AG04450 (cell line): Measurements from ENCODE around the gene DENND1C. TPM values are rescaled to one million over a fixed set of nuclear protein-coding genes. Genes with fewer than 3 reads are reported as not detected.
"Not testable (repeated sequence)": the region's sequence is repeated elsewhere in the genome, so short reads cannot be mapped to it uniquely, and the experiment has no call there.

Experiments used
- CTCF ChIA-PET: fragments of 300-600, 350-600 bp; formaldehyde crosslinking; extraction: SDS; loops from one replicate; lab custom pipeline; 2022; ENCODE audit warnings: antibody characterized with exemption, inconsistent platforms; lab: Charles Lee
- POLR2A ChIA-PET: fragments of 350-600 bp; formaldehyde crosslinking; extraction: SDS; loops from one replicate; lab custom pipeline; 2021; ENCODE audit warnings: antibody characterized with exemption, inconsistent platforms; lab: Yijun Ruan, JAX
- DNase-seq: peaks from one replicate; pipeline ENCODE4 v3.0.0-alpha.2; 2011; ENCODE audit warnings: low read depth, low spot score
- H3K27ac ChIP-seq: one replicate; pipeline ENCODE4 v1.5.1; 2012; ENCODE audit warnings: low read depth, low read length, control low read depth
- H3K27me3 ChIP-seq: one replicate; pipeline ENCODE4 v1.6.0; 2012; ENCODE audit warnings: low read length; ENCODE audit not compliant: control insufficient read depth, insufficient read depth
- H3K4me3 ChIP-seq: 2 replicates; pipeline ENCODE4 v1.5.1; 2011; ENCODE audit warnings: mild to moderate bottlenecking, low read depth, low read length, control low read depth
- H3K9me3 ChIP-seq: 2 replicates; pipeline ENCODE4 v1.5.1; 2012; ENCODE audit warnings: low read length; ENCODE audit not compliant: control insufficient read depth, insufficient read depth
- polyA plus RNA-seq: library from polyadenylated mRNA; depleted of rRNA; stranded (reverse); fragments of >200 nt; gene quantifications from 2 replicates; pipeline ENCODE4 v1.2.3, GENCODE V29; 2011
- TF ChIP-seq, protein P1 (sequence below): IDR thresholded peaks from 2 replicates; pipeline ENCODE4 v1.5.1; 2011; ENCODE audit warnings: low read depth, low read length, control low read depth, inconsistent platforms

The DENND1C gene
- polyA plus RNA-seq, 1 experiment = not detected

DNA sequence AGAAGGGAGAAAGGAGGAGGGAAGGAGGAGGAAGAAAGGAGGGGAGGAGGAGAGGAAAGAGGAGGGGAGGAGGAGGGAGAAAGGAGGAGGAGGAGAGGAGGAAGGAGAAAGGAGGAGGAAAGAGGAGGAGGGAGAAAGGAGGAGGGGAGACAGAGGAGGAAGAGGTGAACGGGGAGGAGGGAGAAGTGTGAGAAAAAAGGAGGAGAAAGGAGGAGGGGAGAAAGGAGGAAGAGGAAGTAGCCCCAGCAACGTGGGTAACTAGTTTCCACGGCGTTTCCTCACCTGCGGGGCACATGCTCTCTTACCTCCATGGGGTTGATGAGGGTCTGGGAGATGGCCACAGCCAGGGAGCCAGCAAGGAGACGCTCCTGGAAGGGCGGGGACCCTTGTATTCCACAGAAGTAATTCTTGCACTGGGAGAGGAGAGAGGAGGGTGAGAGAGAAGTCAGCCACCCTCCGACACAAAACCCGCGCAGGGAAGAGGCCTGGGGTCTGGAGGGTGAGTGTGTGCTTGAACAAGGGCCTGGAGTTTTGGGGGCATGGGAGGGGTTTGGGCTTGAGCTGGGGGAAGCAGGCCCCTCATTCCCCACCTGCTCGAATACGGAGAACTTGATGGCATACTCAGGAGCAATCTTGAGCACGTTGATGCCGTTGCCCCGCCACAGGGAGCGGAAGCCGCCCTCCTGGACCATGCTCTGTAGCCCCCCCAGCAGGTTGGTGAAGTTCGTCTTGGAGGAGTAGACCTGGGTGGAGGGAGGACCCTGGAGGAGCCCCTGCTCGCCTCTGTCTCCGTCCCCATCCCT lies 52.0 kb downstream of the DENND1C start:
- H3K27me3 ChIP-seq = peaks cover 3% of the 10 kb centered on the region
- no peak for DNase-seq
- no peak overlapping the region for H3K4me3 ChIP-seq
- ChIA-PET POLR2A (no interaction called here), CTCF (no interaction called here)
- TF ChIP-seq, protein P1, sequence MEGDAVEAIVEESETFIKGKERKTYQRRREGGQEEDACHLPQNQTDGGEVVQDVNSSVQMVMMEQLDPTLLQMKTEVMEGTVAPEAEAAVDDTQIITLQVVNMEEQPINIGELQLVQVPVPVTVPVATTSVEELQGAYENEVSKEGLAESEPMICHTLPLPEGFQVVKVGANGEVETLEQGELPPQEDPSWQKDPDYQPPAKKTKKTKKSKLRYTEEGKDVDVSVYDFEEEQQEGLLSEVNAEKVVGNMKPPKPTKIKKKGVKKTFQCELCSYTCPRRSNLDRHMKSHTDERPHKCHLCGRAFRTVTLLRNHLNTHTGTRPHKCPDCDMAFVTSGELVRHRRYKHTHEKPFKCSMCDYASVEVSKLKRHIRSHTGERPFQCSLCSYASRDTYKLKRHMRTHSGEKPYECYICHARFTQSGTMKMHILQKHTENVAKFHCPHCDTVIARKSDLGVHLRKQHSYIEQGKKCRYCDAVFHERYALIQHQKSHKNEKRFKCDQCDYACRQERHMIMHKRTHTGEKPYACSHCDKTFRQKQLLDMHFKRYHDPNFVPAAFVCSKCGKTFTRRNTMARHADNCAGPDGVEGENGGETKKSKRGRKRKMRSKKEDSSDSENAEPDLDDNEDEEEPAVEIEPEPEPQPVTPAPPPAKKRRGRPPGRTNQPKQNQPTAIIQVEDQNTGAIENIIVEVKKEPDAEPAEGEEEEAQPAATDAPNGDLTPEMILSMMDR = no peak
- no peak overlapping the region for H3K27ac ChIP-seq
- H3K9me3 ChIP-seq = peaks cover 11% of the 10 kb centered on the region

DNA sequence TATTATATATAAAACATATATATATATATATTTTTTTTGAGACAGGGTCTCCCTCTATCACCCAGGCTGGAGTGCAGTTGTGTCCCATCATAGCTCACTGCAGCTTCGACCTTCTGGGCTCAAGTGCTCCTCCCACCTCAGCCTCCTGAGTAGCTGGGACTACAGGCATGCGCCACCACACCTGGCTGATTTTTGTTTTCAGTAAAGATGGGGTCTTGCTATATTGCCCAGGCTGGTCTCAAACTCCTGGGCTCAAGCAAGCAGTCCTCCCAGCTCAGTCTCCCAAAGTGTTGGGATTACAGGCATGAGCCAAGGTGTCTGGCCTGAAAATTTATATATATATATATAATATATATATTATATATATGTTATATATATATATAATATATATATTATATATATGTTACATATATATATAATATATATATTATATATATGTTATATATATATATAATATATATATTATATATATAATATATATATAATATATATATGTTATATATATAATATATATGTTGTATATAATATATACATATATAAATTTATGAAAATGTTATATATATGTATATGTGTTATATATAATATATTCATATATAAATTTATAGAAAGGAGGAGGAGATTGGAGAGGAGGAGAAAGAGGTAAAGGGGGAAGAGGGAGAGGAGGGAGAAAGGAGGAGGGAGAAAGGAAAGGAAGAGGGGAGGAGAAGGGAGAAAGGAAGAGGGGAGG lies 52.7 kb downstream of the DENND1C start:
- H3K9me3 ChIP-seq = peaks cover 11% of the 10 kb centered on the region
- H3K27ac ChIP-seq, H3K4me3 ChIP-seq, POLR2A ChIA-PET, H3K27me3 ChIP-seq, DNase-seq, CTCF ChIA-PET: not testable (repeated sequence)

DNA sequence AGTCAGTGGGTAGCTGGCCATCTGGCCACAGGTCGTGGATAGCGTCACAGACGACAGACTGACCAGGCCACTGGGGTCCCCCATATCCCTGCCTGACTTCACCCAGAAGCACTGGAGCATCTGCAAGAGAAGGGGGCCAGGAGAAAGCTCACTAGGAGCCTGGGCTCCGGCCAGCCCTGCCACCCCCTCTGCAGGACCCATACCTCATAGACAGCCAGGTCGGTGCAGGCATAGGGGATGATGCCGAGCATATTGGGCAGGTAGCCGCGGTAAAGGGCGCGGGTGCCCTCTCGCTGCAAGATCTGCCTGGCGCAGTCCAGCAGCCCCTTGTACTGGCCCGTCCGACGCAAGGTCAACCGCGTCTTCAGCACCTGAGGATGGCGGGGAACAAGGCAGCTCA lies 54.5 kb downstream of the DENND1C start:
- Histone ChIP-seq H3K4me3 (no peak overlapping the region), H3K27ac (no peak overlapping the region), H3K9me3 (peaks cover 11% of the 10 kb centered on the region), H3K27me3 (peaks cover 3% of the 10 kb centered on the region)
- POLR2A ChIA-PET = no interaction called here
- no peak for DNase-seq
- TF ChIP-seq, protein P1 = no peak
- CTCF ChIA-PET = no interaction called here

DNA sequence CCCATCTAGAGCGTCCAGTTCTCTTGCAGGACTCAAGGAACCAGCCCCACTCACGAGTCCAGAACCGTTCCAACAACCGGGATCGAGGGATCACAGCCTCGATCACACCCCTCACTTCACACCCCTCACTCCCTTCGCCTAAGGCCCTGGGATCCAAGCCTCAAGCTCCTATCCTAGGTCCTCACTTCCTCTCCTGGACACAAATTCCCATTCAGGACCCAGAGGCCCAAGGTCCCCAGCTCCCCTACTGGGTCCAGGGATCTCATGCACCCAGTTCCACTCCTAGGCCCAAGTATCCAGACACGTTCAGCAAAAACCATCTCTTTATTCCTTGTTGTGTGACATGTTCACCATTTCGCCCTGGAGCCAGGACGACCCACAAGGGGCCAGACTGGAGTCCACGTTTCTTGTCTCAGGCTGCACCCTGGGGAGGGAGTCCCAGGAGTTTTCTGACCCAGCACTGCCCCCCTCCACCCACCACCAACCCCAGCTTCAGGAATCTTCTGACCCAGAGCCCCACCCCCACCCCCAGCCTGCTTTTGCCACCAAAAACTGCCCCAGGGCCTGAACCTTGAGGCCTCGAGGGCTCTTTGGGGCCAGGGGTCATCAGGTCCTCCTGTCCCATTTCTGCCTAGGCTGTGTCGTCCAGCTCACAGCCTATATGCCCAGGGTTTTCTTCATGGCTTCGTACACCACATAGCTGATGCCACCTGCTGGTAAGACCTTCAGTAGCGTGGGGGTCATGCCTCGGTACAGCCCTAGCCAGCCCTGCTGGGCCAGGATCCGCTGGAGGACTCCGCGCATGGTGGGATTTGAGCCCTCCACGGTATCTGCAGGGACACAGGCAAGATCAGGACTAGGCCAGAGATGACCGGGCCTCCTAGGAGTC lies 55.6 kb downstream of the DENND1C start:
- ChIA-PET CTCF (no interaction called here), POLR2A (interaction anchor here (0.6 to 1.7 kb wide), 3 partner anchors 33 to 1998 kb away, joined by 5 to 15 read pairs (median 6); partner anchors contain the start of genes ALKBH7 and GTF2F1)
- no peak for DNase-seq
- Histone ChIP-seq H3K9me3 (peaks cover 11% of the 10 kb centered on the region), H3K27ac (peak overlapping the region; percentile 90), H3K27me3 (peaks cover 3% of the 10 kb centered on the region), H3K4me3 (no peak overlapping the region)
- TF ChIP-seq, protein P1 = no peak

DNA sequence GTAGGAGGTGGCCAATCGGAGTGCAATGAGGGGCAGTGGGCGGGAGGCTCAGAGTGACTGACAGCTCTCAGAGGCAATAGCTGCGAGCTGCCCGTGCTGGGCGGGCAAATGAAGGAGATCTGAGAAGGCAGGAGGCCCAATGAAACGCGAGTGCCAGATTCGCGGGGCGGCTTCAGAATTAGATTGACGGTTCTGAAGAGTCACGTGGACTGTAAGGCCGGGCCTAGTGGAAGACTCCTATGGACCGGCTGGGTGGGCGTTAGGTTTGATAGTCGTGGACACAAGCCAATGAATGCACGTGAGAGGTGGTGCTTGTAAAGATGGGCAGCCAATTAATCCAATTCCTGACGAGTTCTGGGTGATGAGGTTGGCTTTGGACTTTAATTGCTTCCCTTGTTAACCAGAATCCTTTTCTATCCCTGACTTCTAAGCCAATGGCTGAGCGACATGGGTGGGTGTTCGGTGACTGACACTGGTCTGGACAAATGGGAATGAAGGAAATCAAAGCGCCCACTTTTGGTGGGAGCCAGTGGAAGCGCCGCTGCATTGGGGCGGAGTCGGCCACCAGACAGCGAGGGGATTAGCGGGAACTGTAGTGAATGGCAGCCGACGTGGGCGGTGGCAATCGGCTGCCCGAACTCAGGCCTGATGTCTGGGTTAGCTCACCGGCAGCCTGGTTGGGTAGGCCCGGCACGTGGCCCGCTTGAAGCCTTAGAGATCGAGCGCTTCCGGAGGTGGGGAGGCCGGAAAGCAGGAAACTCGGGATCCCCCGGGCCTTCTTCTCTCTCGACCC lies 56.5 kb downstream of the DENND1C start:
- CTCF ChIA-PET = no interaction called here
- H3K4me3 ChIP-seq = no peak overlapping the region

More for the DNA sequence above, 56.5 kb downstream of the DENND1C start:
- Histone ChIP-seq H3K27me3 (peaks cover 3% of the 10 kb centered on the region), H3K27ac (peak overlapping the region; percentile 90), H3K9me3 (peaks cover 11% of the 10 kb centered on the region)
- DNase-seq = peak; percentile 100
- POLR2A ChIA-PET = interaction anchor here (0.6 to 1.7 kb wide), 7 partner anchors 13 to 1999 kb away, joined by 3 to 15 read pairs (median 5); partner anchors contain the start of genes ALKBH7 and GTF2F1
- TF ChIP-seq, protein P1 = no peak
